ENCODE results near the gene KLHL13.

Gene KLHL13

GRCh38 chrX:117860517-117860916 is 256.1 kb downstream of the KLHL13 start:
- DNase-seq (ENCODE audit: low read depth), result no peak

- no peak for DNase-seq (ENCODE audit: low read depth)
These were observed 261.8 kb downstream of the KLHL13 start for GRCh38 chrX:117854806-117855205.

- DNase-seq (ENCODE audit: low read depth), result no peak
These were observed 265.6 kb downstream of the KLHL13 start for GRCh38 chrX:117851025-117851424.
